ENCODE data around the gene HABP4.

DNA sequence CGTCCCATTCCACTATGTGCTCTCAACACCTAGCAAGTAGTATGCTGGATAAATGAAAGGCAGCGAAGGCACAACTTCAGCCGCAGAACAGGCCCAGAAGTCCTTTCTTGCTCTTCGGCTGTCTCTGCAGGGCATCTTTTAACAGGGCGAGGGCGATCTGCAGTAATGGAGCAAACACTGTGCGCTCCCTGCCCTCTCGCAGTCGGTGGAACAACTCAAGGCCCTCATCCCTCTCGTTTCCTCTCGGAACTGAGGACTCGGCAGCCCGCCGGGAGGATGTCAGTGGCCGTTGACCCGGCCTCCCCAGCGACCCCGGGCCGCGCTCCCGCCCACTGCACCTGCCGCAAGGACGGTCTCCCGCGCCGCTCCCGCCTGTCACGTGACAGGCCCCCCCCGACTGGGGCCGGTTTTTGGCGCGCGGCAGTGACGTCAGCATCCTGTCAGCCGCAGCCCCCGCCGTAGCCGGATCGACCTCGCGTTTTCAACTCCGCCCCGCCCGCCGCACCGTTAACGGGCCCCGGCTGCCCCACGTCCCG, 32.9 kb upstream of the HABP4 start:
- TF ChIP-seq POLR2AphosphoS5 (IDR thresholded peaks at IDR 0.05; ENCODE audit: low read depth, low read length) (no peak), SIN3A (IDR thresholded peaks at IDR 0.05; ENCODE audit: borderline replicate concordance, insufficient read depth, low read length) (no peak), FOXP2 (optimal IDR thresholded peaks at IDR 0.05; ENCODE audit: borderline replicate concordance, extremely low read depth, extremely low read length, insufficient read depth) (peak; percentile 76), TAF1 (IDR thresholded peaks at IDR 0.05; ENCODE audit: borderline replicate concordance, insufficient read depth, low read length) (no peak)
- TF ChIP-seq, protein P1, sequence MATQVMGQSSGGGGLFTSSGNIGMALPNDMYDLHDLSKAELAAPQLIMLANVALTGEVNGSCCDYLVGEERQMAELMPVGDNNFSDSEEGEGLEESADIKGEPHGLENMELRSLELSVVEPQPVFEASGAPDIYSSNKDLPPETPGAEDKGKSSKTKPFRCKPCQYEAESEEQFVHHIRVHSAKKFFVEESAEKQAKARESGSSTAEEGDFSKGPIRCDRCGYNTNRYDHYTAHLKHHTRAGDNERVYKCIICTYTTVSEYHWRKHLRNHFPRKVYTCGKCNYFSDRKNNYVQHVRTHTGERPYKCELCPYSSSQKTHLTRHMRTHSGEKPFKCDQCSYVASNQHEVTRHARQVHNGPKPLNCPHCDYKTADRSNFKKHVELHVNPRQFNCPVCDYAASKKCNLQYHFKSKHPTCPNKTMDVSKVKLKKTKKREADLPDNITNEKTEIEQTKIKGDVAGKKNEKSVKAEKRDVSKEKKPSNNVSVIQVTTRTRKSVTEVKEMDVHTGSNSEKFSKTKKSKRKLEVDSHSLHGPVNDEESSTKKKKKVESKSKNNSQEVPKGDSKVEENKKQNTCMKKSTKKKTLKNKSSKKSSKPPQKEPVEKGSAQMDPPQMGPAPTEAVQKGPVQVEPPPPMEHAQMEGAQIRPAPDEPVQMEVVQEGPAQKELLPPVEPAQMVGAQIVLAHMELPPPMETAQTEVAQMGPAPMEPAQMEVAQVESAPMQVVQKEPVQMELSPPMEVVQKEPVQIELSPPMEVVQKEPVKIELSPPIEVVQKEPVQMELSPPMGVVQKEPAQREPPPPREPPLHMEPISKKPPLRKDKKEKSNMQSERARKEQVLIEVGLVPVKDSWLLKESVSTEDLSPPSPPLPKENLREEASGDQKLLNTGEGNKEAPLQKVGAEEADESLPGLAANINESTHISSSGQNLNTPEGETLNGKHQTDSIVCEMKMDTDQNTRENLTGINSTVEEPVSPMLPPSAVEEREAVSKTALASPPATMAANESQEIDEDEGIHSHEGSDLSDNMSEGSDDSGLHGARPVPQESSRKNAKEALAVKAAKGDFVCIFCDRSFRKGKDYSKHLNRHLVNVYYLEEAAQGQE (IDR thresholded peaks at IDR 0.05; ENCODE audit: insufficient read depth in 1 of 2, low read depth in 2 of 2, low read length in 2 of 2): no peak

All from PFSK-1 (cell line).